GM19452 (cell line): ENCODE data around the gene MALAT1.
"Not testable (repeated sequence)": the region's sequence is repeated elsewhere in the genome, so short reads cannot be mapped to it uniquely, and the experiment has no call there.

Source experiments
- ATAC-seq: cut with Tn5 transposase; IDR thresholded peaks from one replicate; pipeline ENCODE4 v1.9.1; 2021; ENCODE audit not compliant: unreplicated experiment

Gene MALAT1

DNA sequence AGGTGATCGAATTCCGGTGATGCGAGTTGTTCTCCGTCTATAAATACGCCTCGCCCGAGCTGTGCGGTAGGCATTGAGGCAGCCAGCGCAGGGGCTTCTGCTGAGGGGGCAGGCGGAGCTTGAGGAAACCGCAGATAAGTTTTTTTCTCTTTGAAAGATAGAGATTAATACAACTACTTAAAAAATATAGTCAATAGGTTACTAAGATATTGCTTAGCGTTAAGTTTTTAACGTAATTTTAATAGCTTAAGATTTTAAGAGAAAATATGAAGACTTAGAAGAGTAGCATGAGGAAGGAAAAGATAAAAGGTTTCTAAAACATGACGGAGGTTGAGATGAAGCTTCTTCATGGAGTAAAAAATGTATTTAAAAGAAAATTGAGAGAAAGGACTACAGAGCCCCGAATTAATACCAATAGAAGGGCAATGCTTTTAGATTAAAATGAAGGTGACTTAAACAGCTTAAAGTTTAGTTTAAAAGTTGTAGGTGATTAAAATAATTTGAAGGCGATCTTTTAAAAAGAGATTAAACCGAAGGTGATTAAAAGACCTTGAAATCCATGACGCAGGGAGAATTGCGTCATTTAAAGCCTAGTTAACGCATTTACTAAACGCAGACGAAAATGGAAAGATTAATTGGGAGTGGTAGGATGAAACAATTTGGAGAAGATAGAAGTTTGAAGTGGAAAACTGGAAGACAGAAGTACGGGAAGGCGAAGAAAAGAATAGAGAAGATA, at the start of gene MALAT1:
Gene MALAT1 (plus strand): TSS at position 69 of the 736 bp plus-strand sequence.
- ATAC-seq, result peak; percentile 25

DNA sequence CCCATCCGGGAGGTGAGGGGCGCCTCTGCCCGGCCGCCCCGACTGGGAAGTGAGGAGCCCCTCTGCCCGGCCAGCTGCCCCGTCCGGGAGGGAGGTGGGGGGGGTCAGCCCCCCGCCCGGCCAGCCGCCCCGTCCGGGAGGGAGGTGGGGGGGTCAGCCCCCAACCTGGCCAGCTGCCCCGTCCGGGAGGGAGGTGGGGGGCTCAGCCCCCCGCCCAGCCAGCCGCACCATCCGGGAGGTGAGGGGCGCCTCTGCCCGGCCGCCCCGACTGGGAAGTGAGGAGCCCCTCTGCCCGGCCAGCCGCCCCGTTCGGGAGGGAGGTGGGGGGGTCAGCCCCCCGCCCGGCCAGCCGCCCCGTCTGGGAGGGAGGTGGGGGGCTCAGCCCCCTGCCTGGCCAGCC, 47.5 kb upstream of the MALAT1 start:
- ATAC-seq, result not testable (repeated sequence)

DNA sequence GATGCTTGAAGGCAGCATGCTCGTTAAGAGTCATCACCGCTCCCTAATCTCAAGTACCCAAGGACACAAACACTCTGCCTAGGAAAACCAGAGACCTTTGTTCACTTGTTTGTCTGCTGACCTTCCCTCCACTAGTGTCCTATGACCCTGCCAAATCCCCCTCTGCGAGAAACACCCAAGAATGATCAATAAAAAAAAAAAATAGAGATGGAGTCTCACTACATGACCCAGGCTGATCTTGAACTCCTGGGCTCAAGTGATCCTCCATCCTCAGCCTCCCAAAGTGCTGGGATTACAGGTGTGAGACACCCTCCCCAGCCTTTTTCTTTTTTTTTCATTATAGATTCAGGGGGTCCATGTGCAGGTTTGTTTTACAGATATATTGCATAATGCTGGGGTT, 46.6 kb upstream of the MALAT1 start:
- ATAC-seq, result not testable (repeated sequence)

DNA sequence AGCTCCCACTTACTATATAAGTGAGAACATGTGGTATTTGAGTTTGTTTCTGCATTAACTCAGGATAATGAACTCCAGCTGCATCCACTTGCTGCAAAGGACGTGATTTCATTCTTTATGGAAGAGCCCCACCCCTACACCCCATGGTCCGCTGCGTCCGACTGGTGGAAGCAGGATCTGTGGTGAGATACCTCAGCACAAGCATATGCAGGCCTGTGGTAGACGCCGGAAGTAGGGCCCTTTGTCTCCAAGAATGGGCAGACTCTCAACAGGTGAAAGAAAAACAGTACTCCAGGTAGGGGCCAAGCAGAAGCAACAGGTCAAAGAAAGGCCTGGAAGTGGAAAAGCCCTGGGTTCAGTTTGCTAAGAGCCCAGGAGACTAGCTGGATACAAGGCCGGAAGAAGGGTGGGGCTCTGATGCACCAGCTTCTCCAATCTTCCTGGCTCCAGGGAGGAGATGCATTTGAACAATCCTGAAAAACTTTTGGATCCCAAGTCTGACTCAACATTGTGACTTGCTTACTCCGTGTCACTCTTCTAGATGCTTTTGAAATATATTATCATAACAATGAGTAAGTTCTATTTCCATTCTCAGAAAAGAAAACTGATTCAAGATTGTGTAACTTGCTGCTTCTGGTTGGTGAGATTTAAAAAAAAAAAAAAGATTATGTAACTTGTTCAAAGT, 45.9 kb upstream of the MALAT1 start:
- no peak for ATAC-seq

DNA sequence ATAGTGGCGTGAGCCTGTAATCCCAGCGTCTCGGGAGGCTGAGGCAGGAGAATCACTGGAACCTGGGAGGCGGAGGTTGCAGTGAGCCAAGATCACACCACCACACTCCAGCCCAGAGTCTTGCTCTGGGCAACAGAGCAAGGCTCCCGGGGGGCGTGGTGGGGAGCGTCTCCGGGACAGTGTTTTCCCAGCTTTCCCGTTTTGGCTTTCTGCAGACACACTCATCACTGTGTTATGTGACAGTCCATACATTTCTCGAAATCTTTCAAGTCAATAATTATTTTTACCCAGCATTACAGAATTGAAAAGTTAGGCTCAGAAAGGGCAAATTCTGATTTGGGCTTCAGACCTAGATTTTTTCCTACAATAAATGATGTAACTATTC, 44.5 kb upstream of the MALAT1 start:
- no peak for ATAC-seq

DNA sequence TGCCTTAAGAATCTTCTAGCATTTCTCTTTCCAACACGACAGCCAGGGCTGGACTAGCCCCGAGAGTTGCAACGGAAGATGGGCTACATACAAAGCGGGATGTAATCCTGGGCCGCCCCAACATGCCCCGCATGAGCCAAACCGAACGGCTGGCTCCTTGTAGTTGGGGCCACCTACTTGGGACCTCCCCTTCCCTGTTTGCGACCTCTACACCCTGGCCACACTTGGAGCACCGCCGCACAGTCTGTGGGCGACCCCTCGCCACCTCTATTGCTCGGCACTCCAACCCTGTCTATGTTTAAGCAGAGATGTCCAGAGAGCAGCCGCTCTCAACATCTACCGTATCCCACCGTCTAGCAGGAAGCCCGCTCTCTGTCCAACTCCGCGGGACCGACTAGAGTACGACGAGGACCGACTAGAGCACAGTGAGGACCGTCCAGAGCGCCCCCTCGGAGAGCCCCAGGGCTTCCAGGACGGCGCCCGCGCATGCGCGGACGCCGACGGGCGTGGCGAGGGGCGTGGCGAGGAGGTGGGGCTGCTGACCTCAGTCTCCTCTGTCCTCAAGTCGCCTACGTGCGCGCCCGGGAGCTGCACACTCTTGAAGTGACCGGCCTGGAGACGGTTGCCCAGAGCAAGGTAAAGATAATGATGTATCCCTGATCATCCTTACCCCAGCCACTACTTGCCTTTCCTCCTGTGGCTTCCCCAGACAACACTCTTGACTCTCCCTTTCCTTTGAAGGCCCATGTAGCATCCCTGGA, 44.0 kb upstream of the MALAT1 start:
- ATAC-seq, result peak; percentile 75

DNA sequence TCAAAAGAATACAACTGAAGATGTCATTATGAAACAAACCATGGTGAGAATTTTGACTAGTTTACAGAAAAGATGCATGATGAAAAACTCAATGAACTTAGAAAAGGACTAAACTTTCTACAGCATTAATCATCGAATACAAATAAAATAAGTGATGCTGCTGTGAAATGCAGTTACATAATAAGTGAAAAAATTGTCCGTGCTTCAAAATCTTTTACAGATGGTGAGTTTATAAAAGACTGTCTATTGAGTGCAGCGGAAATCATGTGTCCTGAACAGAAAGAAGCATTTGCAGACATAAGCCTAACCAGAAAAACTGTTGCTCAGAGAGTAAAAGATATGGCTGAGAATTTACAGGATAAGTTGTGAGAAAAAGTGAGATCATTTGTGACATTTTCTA, 42.4 kb upstream of the MALAT1 start:
- ATAC-seq, result no peak

DNA sequence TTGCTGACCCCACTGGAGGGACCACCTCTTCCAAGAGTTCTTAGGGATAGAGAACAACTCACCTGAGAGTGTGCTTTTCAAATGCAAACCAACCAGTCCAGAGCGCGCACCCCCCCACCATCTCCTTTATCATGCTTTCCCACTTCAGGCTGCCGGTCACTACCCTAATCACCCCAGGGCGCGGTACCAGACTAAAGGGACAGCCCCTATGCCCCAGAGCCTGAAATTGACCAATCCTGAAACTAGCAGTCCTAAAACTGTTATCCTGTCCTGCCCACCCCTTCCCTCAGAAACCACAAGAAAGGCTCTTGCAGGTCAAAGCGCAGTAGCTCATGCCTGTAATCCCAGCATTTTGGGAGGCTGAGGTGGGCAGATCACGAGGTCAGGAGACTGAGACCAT, 39.3 kb upstream of the MALAT1 start:
- no peak for ATAC-seq

DNA sequence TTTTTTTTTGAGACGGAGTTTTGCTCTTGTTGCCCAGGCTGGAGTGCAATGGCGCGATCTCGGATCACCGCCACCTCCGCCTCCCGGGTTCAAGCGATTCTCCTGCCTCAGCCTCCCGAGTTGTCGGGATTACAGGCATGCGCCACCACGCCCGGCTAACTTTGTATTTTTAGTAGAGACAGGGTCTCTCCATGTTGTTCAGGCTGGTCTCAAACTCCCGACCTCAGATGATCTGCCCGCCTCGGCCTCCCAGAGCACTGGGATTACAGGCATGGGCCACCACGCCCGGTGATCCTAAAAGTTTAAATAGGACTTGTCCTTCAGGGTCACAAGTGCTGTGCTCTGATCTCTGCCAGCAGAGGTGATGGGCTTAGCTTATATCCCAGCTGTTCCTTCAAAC, 33.4 kb upstream of the MALAT1 start:
- ATAC-seq, result not testable (repeated sequence)

DNA sequence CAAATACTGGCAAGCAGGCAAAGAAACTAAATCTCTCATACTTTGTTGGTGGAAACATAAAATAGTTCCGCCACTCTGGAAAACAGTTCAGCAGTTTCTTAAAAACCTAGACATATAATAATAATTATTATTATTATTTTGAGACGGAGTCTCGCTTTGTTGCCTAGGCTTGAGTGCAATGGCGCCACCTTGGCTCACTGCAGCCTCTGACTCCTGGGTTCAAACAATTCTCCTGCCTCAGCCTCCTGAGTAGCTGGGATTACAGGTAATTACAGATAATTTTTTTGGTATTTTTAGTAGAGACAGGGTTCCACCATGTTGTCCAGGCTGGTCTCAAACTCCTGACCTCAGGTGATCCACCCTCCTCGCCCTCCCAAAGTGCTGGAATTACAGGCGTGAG, 31.5 kb upstream of the MALAT1 start:
- not testable (repeated sequence) for ATAC-seq

DNA sequence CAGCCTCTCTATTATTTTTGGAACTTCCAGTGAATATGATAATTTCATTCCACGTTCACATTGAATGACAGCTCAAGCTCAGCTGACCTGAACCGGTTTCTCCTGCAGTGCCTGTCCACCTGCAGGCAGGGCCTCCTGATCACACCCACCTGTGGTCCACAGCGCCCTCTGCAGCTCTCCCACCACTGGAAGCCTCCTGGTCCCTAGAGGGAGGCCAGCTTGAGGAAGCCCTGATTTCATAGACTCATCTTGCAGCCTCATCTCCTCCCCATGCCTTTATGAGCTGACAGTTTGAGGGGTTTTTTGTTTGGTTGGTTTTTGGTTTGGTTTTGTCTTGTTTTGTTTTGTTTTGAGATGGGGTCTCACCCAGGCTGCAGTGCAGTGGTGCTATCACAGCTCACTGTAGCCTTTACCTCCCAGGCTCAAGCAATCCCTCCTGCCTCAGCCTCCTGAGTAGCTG, 29.9 kb upstream of the MALAT1 start:
- no peak for ATAC-seq

DNA sequence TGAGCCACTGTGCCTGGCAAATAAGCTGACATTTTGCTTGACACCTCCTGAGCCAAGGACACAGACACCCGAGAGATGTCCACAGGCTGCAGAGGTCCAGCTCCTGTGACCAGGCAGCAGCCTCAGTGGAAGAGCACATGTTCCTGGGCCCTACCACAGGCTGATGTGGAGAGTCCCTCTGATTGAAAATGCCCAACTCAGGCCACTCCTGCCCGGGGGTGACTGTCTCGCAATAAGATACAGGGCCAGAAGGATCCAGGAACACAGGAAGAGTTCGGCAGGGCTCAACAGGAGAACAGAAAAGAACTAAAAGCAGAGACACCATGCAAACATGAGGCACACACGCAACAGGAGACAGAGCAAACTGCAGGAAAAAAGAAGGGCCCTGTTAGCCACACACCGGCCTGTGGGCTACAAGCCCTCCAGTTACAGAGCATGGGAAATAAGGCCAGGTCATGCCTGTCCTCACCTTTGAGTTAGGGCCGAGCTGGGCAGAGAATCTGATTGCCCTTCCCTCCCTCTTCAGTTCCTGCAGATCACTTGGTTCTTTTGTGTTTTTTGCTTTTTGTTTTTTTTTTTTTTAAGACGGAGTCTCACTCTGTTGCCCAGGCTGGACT, 28.3 kb upstream of the MALAT1 start:
- no peak for ATAC-seq

DNA sequence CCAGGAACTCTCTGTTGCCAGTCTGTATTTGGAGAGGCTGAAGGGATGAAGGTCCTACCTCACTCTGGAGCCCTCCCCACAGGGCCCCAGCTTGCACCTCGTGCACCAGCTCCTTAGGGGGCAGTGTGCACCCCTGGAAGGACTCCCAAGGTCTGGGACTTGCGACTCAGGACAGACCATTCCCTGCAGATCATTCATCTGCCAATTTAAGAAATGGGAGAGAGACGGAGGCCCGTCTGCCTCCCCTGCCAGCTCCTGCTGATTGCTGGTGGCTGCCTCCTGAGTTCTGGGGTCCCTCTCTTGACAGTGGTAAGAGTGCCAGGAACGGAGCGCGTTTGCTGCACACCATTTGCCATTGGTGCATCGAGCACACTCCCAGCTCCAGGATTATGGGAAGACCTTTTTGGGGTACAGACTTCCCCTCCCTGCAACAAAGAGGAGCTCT, 27.4 kb upstream of the MALAT1 start:
- no peak for ATAC-seq

DNA sequence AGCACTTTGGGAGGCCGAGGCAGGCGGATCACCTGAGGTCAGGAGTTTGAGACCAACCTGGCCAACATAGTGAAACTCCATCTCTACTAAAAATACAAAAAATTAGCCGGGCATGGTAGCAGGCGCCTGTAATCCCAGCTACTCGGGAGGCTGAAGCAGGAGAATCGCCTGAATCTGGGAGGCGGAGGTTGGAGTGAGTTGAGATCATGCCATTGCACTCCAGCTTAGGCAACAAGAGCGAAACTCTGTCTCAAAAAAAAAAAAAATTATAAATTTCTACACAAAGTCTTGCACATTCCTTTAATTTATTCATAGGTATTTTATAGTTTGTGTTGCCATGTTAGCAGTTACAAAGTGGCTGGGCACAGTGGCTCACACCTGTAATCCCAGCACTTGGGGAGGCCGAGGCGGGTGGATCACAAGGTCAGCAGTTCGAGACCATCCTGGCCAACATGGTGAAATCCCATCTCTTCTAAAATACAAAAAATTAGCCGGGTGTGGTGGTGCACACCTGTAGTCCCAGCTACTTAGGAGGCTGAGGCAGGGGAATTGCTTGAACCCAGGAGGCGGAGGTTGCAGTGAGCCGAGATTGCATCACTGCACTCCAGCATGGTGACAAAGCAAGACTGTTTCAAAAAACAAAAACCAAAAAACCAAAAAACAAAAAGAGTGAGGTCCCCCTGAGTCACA, 26.1 kb upstream of the MALAT1 start:
- ATAC-seq, result not testable (repeated sequence)

DNA sequence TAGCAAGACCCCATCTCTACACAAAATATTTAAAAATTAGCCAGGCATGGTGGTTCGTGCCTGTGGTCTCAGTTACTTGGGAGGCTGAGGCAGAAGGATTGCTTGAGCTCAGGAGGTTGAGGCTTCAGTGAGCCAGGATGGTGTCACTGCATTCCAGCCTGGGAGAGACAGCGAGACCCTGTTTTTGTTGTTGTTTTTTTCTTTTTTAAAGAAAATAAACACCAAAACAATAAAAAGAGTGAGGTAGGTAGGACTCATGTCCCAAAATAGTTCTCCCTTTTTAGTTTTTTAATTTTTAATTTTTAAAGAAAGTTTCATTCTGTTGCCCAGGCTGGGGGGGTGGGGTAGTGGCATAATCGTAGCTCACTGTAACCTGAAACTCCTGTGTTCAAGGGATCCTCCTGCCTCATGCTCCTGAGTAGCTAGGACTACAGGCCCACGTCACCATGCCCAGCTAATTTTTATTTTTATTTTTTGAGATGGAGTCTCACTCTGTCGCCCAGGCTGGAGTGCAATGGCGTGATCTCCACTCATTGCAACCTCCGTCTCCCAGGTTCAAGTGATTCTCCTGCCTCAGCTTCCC, 25.5 kb upstream of the MALAT1 start:
- no peak for ATAC-seq

DNA sequence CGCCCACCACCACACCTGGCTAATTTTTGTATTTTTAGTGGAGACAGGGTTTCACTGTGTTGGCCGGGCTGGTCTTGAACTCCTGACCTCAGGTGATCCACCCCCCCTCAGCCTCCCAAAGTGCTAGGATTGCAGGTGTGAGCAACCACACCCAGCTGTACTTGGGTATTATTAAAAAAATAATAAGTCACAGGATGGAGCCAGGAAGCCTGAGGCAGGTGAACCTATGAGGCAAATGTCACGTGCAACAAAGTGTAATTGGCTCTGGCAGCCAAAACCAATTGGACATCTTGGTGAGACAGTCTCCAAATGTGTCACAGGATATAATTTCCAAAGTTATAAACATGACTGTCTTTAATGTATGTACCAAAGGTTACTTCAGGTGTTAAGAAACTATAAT, 24.0 kb upstream of the MALAT1 start:
- no peak for ATAC-seq

DNA sequence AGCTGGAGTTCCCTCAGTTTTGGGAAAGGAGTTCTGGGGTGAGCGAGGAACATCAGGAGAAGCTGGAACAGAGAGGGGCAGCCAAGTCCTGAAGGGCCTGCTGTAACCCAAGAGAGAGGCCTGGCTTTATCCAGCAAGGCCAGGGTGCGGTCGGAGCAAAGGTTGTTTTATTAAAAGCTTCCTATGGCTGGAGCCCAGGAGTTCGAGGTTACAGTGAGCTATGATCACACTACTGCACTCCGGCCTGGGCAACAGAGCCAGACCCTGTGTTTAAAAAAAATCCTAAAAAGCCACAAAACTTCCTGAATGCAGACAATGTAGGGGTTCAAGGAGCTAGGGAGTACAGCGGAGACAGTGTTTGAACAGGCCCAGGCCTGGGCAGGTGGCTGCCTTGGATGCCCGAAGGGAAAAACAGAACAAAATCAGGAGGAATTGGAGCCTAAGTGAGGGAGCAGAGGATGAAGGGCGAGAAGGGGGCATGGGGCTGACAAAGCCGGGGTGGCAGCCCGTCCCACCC, 22.2 kb upstream of the MALAT1 start:
- ATAC-seq, result no peak

DNA sequence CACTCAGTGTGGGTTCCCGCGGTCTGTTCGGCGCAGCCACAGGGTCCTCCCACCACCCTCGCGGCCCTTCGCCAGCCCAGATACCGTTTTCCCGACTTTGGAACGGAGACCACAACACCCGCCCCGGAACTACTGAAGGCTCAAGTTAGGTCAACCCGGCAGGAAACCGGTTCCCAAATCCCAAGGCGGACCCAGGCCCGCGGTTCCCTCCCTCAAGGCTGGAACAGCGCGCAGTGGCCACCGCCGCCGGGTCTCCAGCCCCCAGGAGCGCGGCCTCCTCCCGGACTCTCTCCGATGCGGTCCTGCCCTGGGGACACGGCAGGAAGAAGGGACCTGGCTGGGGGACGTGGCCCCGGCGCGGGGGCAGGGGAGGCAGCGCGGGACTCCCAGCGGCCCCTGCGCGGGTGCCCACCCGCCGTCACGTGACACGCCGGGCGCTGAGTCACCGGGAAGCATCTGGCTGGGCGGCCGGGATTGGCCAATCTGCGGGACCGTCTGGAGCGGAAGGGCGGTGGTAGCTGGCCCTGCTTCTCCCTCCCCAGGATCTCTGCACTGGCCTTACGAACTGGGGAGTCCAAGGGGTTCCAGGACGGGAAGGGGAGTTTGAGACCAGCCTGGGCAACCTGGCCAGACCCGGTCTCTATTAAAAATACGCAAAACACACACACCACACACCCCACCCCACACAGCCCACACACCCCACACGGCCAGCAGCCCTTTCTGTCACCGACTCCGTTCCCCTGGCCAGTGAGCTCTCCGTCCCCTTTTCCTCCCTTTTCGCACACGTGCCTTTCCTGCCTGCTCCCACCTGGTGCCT, 21.5 kb upstream of the MALAT1 start:
- peak; percentile 84 for ATAC-seq
